ENCODE data around the gene SPESP1.

- TF ChIP-seq ATF3 (IDR thresholded peaks at IDR 0.05) (no peak), RAD21 (IDR thresholded peaks at IDR 0.05) (no peak), NR2F2 (IDR thresholded peaks at IDR 0.05) (no peak), CTCF (IDR thresholded peaks at IDR 0.05; ENCODE audit: low read depth, low read length, missing input control) (no peak)
Observed at GRCh38 chr15:68992696-68993095, 62.4 kb downstream of the SPESP1 start.

Measured in liver (tissue), 3 donors.